ENCODE data around the gene AKT1S1. TPM values are rescaled to one million over a fixed set of nuclear protein-coding genes. Genes with fewer than 3 reads are reported as not detected.

AKT1S1 gene
- total and polyA plus RNA-seq, 2 of the 13 experiments (the other 11 are each of a cell fraction or from before 2014, with no cell fraction given): 13.5 to 27.8 TPM

DNA sequence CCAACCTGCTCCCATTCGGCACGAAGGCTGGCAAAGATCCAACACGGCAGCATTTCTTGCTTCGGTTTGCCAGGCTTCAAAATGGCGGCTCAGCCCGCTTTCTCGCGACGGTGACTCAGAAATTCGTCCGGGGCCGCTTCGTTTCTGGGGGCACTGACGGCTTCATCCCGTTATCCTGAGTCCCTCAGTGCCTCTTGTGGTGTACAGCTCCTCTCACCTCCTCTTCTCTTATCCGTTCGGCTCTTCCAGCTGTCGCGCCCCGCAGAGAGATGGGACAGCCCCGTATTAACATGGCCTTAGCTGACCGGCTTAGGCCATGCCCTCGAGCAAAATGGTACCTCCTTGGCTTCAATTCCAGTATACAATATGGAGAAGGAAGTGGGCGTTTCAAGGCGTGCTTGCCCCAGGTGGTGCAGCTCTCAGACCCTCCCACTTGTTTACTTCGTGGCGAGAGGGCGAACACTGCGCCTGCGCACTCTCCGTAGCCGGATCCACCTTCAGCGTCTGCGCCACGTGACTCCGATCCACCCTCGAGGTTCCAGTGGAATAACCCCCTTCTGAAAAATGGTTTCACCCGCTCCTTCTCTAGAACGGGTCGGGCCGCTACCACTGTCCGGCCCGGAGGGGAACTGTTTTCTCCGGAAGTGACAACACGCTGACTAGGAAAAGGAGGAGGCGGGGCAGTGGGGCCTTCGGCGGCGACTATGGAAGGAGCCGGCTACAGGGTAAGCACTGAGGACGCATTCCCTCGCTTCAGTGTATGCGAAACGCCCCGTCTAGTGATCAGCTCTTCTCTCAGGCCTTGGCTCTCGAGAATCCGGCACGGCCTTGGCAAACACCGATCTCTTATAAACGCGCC lies at the start of gene AKT1S1, which contains the start of gene TBC1D17 (continued):
- TF ChIP-seq, protein P1, sequence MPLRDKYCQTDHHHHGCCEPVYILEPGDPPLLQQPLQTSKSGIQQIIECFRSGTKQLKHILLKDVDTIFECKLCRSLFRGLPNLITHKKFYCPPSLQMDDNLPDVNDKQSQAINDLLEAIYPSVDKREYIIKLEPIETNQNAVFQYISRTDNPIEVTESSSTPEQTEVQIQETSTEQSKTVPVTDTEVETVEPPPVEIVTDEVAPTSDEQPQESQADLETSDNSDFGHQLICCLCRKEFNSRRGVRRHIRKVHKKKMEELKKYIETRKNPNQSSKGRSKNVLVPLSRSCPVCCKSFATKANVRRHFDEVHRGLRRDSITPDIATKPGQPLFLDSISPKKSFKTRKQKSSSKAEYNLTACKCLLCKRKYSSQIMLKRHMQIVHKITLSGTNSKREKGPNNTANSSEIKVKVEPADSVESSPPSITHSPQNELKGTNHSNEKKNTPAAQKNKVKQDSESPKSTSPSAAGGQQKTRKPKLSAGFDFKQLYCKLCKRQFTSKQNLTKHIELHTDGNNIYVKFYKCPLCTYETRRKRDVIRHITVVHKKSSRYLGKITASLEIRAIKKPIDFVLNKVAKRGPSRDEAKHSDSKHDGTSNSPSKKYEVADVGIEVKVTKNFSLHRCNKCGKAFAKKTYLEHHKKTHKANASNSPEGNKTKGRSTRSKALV (CRISPR knock-in tag; IDR thresholded peaks at IDR 0.05): no peak
- TF ChIP-seq NFKB2 (CRISPR knock-in tag; IDR thresholded peaks at IDR 0.05; ENCODE audit: borderline replicate concordance) (no peak), KDM6A (CRISPR knock-in tag; IDR thresholded peaks at IDR 0.05; ENCODE audit: low read depth) (no peak), CEBPB (IDR thresholded peaks at IDR 0.05; ENCODE audit: borderline replicate concordance, low read depth, low read length) (no peak), ETV6 (CRISPR knock-in tag; conservative IDR thresholded peaks at IDR 0.05) (peak; percentile 5; the same call in 1 of the 2 replicates), CBX2 (IDR thresholded peaks at IDR 0.05; ENCODE audit: low read depth, low read length) (no peak), CBX2 (CRISPR knock-in tag; IDR thresholded peaks at IDR 0.05; ENCODE audit: low read depth) (no peak), FOSL2 (CRISPR knock-in tag; IDR thresholded peaks at IDR 0.05) (peak; percentile 42; the same call in 1 of the 2 replicates), MXI1 (IDR thresholded peaks at IDR 0.05; ENCODE audit: borderline replicate concordance, low read depth, low read length) (peak; percentile 75; the same call in 1 of the 3 replicates), RXRA (CRISPR knock-in tag; IDR thresholded peaks at IDR 0.05) (peak; percentile 63; the same call in 1 of the 2 replicates), RAD51 (IDR thresholded peaks at IDR 0.05; ENCODE audit: borderline replicate concordance) (peak; percentile 94), RBFOX2 (IDR thresholded peaks at IDR 0.05; ENCODE audit: low read depth, low read length) (no peak; the same call in 1 of the 2 replicates), ZNF337 (CRISPR knock-in tag; IDR thresholded peaks at IDR 0.05; ENCODE audit: borderline replicate concordance, low read depth) (no peak)
- TF ChIP-seq, protein P2, sequence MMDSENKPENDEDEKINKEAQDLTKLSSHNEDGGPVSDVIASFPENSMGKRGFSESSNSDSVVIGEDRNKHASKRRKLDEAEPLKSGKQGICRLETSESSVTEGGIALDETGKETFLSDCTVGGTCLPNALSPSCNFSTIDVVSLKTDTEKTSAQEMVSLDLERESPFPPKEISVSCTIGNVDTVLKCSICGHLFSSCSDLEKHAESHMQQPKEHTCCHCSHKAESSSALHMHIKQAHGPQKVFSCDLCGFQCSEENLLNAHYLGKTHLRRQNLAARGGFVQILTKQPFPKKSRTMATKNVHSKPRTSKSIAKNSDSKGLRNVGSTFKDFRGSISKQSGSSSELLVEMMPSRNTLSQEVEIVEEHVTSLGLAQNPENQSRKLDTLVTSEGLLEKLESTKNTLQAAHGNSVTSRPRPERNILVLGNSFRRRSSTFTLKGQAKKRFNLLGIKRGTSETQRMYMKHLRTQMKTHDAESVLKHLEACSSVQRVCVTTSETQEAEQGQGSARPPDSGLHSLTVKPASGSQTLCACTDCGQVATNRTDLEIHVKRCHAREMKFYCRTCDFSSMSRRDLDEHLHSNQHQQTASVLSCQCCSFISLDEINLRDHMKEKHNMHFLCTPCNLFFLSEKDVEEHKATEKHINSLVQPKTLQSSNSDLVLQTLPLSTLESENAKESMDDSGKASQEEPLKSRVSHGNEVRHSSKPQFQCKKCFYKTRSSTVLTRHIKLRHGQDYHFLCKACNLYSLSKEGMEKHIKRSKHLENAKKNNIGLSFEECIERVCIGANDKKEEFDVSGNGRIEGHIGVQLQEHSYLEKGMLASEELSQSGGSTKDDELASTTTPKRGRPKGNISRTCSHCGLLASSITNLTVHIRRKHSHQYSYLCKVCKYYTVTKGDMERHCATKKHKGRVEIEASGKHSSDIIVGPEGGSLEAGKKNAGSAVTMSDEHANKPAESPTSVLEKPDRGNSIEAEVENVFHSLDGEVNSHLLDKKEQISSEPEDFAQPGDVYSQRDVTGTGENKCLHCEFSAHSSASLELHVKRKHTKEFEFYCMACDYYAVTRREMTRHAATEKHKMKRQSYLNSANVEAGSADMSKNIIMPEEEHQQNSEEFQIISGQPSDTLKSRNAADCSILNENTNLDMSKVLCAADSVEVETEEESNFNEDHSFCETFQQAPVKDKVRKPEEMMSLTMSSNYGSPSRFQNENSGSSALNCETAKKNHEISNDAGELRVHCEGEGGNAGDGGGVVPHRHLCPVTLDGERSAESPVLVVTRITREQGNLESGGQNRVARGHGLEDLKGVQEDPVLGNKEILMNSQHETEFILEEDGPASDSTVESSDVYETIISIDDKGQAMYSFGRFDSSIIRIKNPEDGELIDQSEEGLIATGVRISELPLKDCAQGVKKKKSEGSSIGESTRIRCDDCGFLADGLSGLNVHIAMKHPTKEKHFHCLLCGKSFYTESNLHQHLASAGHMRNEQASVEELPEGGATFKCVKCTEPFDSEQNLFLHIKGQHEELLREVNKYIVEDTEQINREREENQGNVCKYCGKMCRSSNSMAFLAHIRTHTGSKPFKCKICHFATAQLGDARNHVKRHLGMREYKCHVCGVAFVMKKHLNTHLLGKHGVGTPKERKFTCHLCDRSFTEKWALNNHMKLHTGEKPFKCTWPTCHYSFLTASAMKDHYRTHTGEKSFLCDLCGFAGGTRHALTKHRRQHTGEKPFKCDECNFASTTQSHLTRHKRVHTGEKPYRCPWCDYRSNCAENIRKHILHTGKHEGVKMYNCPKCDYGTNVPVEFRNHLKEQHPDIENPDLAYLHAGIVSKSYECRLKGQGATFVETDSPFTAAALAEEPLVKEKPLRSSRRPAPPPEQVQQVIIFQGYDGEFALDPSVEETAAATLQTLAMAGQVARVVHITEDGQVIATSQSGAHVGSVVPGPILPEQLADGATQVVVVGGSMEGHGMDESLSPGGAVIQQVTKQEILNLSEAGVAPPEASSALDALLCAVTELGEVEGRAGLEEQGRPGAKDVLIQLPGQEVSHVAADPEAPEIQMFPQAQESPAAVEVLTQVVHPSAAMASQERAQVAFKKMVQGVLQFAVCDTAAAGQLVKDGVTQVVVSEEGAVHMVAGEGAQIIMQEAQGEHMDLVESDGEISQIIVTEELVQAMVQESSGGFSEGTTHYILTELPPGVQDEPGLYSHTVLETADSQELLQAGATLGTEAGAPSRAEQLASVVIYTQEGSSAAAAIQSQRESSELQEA (CRISPR knock-in tag; IDR thresholded peaks at IDR 0.05; ENCODE audit: not compliant biosample characterization): no peak
- TF ChIP-seq, protein P3, sequence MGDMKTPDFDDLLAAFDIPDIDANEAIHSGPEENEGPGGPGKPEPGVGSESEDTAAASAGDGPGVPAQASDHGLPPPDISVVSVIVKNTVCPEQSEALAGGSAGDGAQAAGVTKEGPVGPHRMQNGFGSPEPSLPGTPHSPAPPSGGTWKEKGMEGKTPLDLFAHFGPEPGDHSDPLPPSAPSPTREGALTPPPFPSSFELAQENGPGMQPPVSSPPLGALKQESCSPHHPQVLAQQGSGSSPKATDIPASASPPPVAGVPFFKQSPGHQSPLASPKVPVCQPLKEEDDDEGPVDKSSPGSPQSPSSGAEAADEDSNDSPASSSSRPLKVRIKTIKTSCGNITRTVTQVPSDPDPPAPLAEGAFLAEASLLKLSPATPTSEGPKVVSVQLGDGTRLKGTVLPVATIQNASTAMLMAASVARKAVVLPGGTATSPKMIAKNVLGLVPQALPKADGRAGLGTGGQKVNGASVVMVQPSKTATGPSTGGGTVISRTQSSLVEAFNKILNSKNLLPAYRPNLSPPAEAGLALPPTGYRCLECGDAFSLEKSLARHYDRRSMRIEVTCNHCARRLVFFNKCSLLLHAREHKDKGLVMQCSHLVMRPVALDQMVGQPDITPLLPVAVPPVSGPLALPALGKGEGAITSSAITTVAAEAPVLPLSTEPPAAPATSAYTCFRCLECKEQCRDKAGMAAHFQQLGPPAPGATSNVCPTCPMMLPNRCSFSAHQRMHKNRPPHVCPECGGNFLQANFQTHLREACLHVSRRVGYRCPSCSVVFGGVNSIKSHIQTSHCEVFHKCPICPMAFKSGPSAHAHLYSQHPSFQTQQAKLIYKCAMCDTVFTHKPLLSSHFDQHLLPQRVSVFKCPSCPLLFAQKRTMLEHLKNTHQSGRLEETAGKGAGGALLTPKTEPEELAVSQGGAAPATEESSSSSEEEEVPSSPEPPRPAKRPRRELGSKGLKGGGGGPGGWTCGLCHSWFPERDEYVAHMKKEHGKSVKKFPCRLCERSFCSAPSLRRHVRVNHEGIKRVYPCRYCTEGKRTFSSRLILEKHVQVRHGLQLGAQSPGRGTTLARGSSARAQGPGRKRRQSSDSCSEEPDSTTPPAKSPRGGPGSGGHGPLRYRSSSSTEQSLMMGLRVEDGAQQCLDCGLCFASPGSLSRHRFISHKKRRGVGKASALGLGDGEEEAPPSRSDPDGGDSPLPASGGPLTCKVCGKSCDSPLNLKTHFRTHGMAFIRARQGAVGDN (CRISPR knock-in tag; IDR thresholded peaks at IDR 0.05): peak; percentile 56
